Endothelial cell of hepatic sinusoid (primary cell): ENCODE results near the gene THBS4.
"Not testable (repeated sequence)": the region's sequence is repeated elsewhere in the genome, so short reads cannot be mapped to it uniquely, and the experiment has no call there.

Experiments used
- in situ Hi-C: cut with HindIII; loops from 2 replicates; pipeline ENCODE4 v1.10.0; 2017; ENCODE audit warnings: low sequenced_read_pairs

The THBS4 gene

GRCh38 chr5:80072103-80073073 is 37.2 kb downstream of the THBS4 start:
- in situ Hi-C loops, result no loop called here

- in situ Hi-C loops, result no loop called here
Observed at GRCh38 chr5:80076131-80077050, 41.2 kb downstream of the THBS4 start.

GRCh38 chr5:80077051-80077714 is 42.0 kb downstream of the THBS4 start:
- in situ Hi-C loops, result no loop called here

- in situ Hi-C loops, result no loop called here
Observed at GRCh38 chr5:80078921-80079320, 43.8 kb downstream of the THBS4 start.

- in situ Hi-C loops, result no loop called here
Observed at GRCh38 chr5:80082281-80082680, 47.1 kb downstream of the THBS4 start.

- in situ Hi-C loops, result no loop called here
Observed at GRCh38 chr5:80082731-80083100, 47.6 kb downstream of the THBS4 start.

- in situ Hi-C loops, result no loop called here
Observed at GRCh38 chr5:80083101-80083890, 48.1 kb downstream of the THBS4 start.

GRCh38 chr5:80090884-80091166 is 55.7 kb downstream of the THBS4 start:
- in situ Hi-C loops, result no loop called here

- in situ Hi-C loops, result not testable (repeated sequence)
Observed at GRCh38 chr5:80091792-80092192, 56.6 kb downstream of the THBS4 start.

GRCh38 chr5:80092486-80093107 is 57.4 kb downstream of the THBS4 start:
- in situ Hi-C loops, result no loop called here

GRCh38 chr5:80093796-80094195 is 58.6 kb downstream of the THBS4 start:
- in situ Hi-C loops, result no loop called here

- in situ Hi-C loops, result no loop called here
Observed at GRCh38 chr5:80094236-80094738, 59.1 kb downstream of the THBS4 start.

- in situ Hi-C loops, result no loop called here
Observed at GRCh38 chr5:80097451-80097850, 62.3 kb downstream of the THBS4 start.

- in situ Hi-C loops, result no loop called here
Observed at GRCh38 chr5:80101993-80102392, 66.8 kb downstream of the THBS4 start.

GRCh38 chr5:80103371-80103770 is 68.2 kb downstream of the THBS4 start:
- in situ Hi-C loops, result no loop called here

- in situ Hi-C loops, result no loop called here
Observed at GRCh38 chr5:80105698-80106439, 70.7 kb downstream of the THBS4 start.

- in situ Hi-C loops, result no loop called here
Observed at GRCh38 chr5:80106916-80107315, 71.8 kb downstream of the THBS4 start.

GRCh38 chr5:80109646-80110478 is 74.7 kb downstream of the THBS4 start:
- in situ Hi-C loops, result no loop called here
